Activated T-helper 1 cell treated with anti-CD3 and anti-CD28 coated beads, Interleukin-12 subunit alpha, Interleukin-12 subunit beta, Interleukin-2, Interleukin-4 antibody, amounts not matched to agents 30 ng/mL and 10 ng/mL and 1 ng/mL, durations not matched to agents 14 hours and 24 hours and 36 hours (primary cell): Measurements from ENCODE around the gene CPB1. TPM values are rescaled to one million over a fixed set of nuclear protein-coding genes. Genes with fewer than 3 reads are reported as not detected.
"Not testable (repeated sequence)": the region's sequence is repeated elsewhere in the genome, so short reads cannot be mapped to it uniquely, and the experiment has no call there.

Source experiments
- DNase-seq: peaks from one replicate; pipeline ENCODE4 v3.0.0; 2021; ENCODE audit warnings: low spot score
- H3K27ac Mint-ChIP-seq: one replicate; pipeline ENCODE4 v1.8.0; 2021; ENCODE audit warnings: mild to moderate bottlenecking, mixed read lengths
- H3K27me3 Mint-ChIP-seq: one replicate; pipeline ENCODE4 v1.8.0; 2022; ENCODE audit warnings: mild to moderate bottlenecking, moderate library complexity, mixed read lengths; ENCODE audit not compliant: insufficient read depth
- H3K36me3 Mint-ChIP-seq: one replicate; pipeline ENCODE4 v1.8.0; 2021; ENCODE audit warnings: low read depth, mixed read lengths
- H3K4me1 Mint-ChIP-seq: one replicate; pipeline ENCODE4 v1.8.0; 2021; ENCODE audit warnings: low read depth, mixed read lengths
- H3K4me3 Mint-ChIP-seq: one replicate; pipeline ENCODE4 v1.8.0; 2021; ENCODE audit warnings: mild to moderate bottlenecking, moderate library complexity, mixed read lengths
- H3K9me3 Mint-ChIP-seq: one replicate; pipeline ENCODE4 v1.8.0; 2021; ENCODE audit warnings: mixed read lengths
- intact Hi-C: fragments of 100-400 bp; cut with micrococcal nuclease; formaldehyde crosslinking; loops from one replicate; pipeline ENCODE4 v1.15.1; 2024
- total RNA-seq: library from RNA; stranded (reverse); gene quantifications from 2 replicates; pipeline ENCODE4 v1.2.3, GENCODE V29; 2022

CPB1 gene
- total RNA-seq: not detected in 2 replicates

GRCh38 chr3:148827585-148827984 lies at the start of gene CPB1:
Gene CPB1, plus strand, starts transcription at chr3:148827811. Its CDS starts 13 bp downstream, at chr3:148827824.
- no peaks in the 10 kb centered on the region for H3K4me1 Mint-ChIP-seq
- H3K9me3 Mint-ChIP-seq: no peaks in the 10 kb centered on the region
- no peak within 1 kb of the TSS for H3K27ac Mint-ChIP-seq
- no peaks in the 10 kb centered on the region for H3K36me3 Mint-ChIP-seq
- no peak within 1 kb of the TSS for H3K4me3 Mint-ChIP-seq
- H3K27me3 Mint-ChIP-seq: peaks cover 10% of the 10 kb centered on the region
- intact Hi-C loops: no loop called here
- no peak for DNase-seq

DNA sequence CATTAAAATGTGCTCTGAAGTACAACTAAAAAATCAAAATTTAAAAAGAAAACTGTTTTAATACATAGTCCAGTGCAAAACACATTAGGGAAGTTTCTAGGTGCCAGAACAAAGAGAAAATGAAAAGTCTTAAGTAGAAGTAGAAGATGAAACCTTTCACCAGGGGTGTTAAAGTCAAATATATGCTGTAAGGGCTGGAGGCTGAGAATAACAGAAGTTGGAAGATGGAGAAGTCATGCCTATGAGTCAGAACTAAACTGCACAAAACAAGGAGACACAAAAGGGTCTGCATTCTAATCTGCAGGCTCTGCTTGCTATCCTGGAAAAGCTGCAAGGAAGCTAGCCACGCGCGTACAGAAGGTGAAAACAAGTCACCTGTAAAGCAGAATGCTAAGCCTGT lies 48.7 kb upstream of the CPB1 start:
- no peaks in the 10 kb centered on the region for H3K27me3 Mint-ChIP-seq
- H3K27ac Mint-ChIP-seq: no peak overlapping the region
- H3K9me3 Mint-ChIP-seq: no peaks in the 10 kb centered on the region
- intact Hi-C loops: no loop called here
- H3K4me1 Mint-ChIP-seq: no peaks in the 10 kb centered on the region
- H3K36me3 Mint-ChIP-seq: no peaks in the 10 kb centered on the region
- no peak overlapping the region for H3K4me3 Mint-ChIP-seq
- DNase-seq: no peak

DNA sequence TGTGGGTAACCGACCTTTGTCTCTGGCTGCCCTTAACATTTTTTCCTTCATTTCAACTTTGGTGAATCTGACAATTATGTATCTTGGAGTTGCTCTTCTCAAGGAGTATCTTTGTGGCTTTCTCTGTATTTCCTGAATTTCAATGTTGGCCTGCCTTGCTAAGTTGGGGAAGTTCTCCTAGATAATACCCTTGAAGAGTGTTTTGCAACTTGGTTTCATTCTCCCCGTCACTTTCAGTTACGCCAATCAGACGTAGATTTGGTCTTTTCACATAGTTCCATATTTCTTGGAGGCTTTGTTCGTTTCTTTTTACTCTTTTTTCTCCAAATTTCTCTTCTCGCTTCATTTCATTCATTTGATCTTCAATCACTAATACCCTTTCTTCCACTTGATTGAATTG lies 42.6 kb upstream of the CPB1 start:
- H3K36me3 Mint-ChIP-seq, H3K9me3 Mint-ChIP-seq, H3K27ac Mint-ChIP-seq, H3K4me3 Mint-ChIP-seq, intact Hi-C loops, H3K27me3 Mint-ChIP-seq, DNase-seq, H3K4me1 Mint-ChIP-seq: not testable (repeated sequence)

- H3K27me3 Mint-ChIP-seq, H3K9me3 Mint-ChIP-seq, H3K4me3 Mint-ChIP-seq, DNase-seq, H3K36me3 Mint-ChIP-seq, H3K27ac Mint-ChIP-seq, H3K4me1 Mint-ChIP-seq, intact Hi-C loops: not testable (repeated sequence)
Measured at GRCh38 chr3:148786159-148786558, 41.5 kb upstream of the CPB1 start.

DNA sequence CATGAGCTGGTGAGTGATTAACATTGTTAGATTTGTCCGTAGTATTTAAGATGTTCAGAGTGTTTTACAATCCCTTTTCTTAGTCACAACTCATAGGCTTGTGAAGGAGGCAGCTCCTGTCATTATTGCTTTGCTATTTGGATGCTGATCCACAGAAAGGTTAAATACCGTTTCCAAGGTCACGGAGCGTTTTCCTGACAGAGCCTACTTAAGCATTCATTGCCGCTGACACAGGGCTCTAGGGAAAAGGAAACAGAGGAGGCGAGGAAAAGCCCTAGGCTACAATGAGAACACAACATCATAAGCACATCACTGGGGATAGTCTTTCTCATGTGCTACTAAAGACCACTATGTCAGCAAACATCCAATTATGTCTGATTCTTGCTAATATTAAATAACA lies 38.5 kb upstream of the CPB1 start:
- intact Hi-C loops: no loop called here
- Mint-ChIP-seq H3K36me3 (no peaks in the 10 kb centered on the region), H3K9me3 (no peaks in the 10 kb centered on the region), H3K4me3 (no peak overlapping the region), H3K4me1 (no peaks in the 10 kb centered on the region), H3K27ac (no peak overlapping the region), H3K27me3 (peaks cover 2% of the 10 kb centered on the region)
- DNase-seq: no peak

DNA sequence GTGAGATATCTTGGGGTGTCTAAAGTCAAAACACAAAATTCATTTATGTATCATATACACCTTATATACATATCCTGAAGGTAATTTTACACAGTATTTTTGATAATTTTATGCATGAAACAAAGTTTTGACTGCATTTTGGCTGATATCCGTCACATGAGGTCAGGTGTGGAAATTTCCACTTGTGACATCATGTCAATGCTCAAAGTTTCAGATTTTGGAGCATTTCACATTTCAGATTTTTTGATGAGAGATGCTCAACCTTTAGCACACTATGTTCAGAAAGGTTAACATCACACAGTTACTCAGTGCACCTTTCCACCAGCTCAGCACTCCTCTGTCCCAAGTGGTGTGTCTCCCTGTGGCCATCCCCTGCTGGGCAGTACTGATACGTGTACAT lies 37.7 kb upstream of the CPB1 start:
- no peaks in the 10 kb centered on the region for H3K4me1 Mint-ChIP-seq
- intact Hi-C loops: no loop called here
- no peaks in the 10 kb centered on the region for H3K9me3 Mint-ChIP-seq
- H3K4me3 Mint-ChIP-seq: no peak overlapping the region
- H3K27ac Mint-ChIP-seq: no peak overlapping the region
- H3K36me3 Mint-ChIP-seq: no peaks in the 10 kb centered on the region
- H3K27me3 Mint-ChIP-seq: peaks cover 2% of the 10 kb centered on the region
- DNase-seq: no peak

- H3K36me3 Mint-ChIP-seq: no peaks in the 10 kb centered on the region
- H3K27me3 Mint-ChIP-seq: peaks cover 2% of the 10 kb centered on the region
- no peak overlapping the region for H3K27ac Mint-ChIP-seq
- H3K4me1 Mint-ChIP-seq: no peaks in the 10 kb centered on the region
- intact Hi-C loops: no loop called here
- no peaks in the 10 kb centered on the region for H3K9me3 Mint-ChIP-seq
- no peak overlapping the region for H3K4me3 Mint-ChIP-seq
- DNase-seq: no peak
Measured at GRCh38 chr3:148790370-148790769, 37.2 kb upstream of the CPB1 start.

DNA sequence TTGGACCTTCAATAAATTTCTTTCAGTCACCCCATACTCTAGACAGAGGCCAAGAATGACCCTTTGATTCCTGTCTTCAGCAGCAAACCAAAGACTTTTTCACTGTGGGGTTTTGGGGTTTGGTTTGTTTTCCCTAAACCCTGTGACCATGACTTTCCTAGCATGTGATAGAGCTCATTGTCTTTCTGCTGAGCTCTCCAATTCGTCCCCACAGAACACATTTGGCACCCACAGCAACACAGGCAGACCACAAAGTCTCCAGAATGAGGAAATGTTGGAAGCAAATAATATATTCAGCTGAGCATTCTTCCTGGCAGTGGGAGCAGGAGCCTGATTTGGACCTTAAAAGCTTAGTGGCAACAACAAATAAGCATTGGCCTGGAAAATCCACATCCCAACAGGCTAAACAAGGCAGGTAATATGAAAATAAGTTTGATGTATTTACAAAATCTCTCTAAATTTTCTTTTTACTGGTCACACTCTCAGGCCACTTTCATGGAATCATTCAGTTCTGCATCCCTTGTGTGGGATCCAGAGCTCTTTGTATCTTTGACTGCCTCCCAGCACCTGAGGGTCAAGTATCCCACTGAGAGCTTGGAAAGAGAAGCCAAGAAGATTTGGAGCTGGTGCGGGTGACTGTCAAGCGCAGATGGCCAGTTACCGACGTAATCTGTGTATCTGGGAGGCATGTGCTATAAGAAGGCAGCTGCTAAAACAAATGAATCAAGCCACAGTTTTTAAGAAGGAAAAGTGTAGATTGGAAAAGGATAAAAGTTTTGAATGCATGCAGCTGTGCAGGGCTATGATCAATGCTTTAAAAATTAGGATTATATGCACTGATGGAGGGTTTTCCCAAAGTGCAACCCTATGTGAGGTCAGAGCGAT lies 36.5 kb upstream of the CPB1 start:
- no peaks in the 10 kb centered on the region for H3K9me3 Mint-ChIP-seq
- no peak for DNase-seq
- no peaks in the 10 kb centered on the region for H3K4me1 Mint-ChIP-seq
- no peaks in the 10 kb centered on the region for H3K36me3 Mint-ChIP-seq
- H3K4me3 Mint-ChIP-seq: no peak overlapping the region
- peaks cover 2% of the 10 kb centered on the region for H3K27me3 Mint-ChIP-seq
- intact Hi-C loops: no loop called here
- H3K27ac Mint-ChIP-seq: no peak overlapping the region

- no peaks in the 10 kb centered on the region for H3K4me1 Mint-ChIP-seq
- intact Hi-C loops: no loop called here
- H3K27ac Mint-ChIP-seq: no peak overlapping the region
- H3K4me3 Mint-ChIP-seq: no peak overlapping the region
- H3K27me3 Mint-ChIP-seq: peaks cover 2% of the 10 kb centered on the region
- no peak for DNase-seq
- no peaks in the 10 kb centered on the region for H3K36me3 Mint-ChIP-seq
- H3K9me3 Mint-ChIP-seq: no peaks in the 10 kb centered on the region
Measured at GRCh38 chr3:148791920-148792319, 35.7 kb upstream of the CPB1 start.

GRCh38 chr3:148792516-148792915 lies 35.1 kb upstream of the CPB1 start:
- H3K4me1 Mint-ChIP-seq: no peaks in the 10 kb centered on the region
- no peak for DNase-seq
- H3K36me3 Mint-ChIP-seq: no peaks in the 10 kb centered on the region
- peaks cover 4% of the 10 kb centered on the region for H3K27me3 Mint-ChIP-seq
- H3K4me3 Mint-ChIP-seq: no peak overlapping the region
- no peak overlapping the region for H3K27ac Mint-ChIP-seq
- intact Hi-C loops: no loop called here
- H3K9me3 Mint-ChIP-seq: no peaks in the 10 kb centered on the region

GRCh38 chr3:148796799-148797198 lies 30.8 kb upstream of the CPB1 start:
- H3K4me3 Mint-ChIP-seq: no peak overlapping the region
- H3K27ac Mint-ChIP-seq: no peak overlapping the region
- intact Hi-C loops: no loop called here
- no peaks in the 10 kb centered on the region for H3K9me3 Mint-ChIP-seq
- H3K27me3 Mint-ChIP-seq: peaks cover 2% of the 10 kb centered on the region
- DNase-seq: no peak
- no peaks in the 10 kb centered on the region for H3K4me1 Mint-ChIP-seq
- no peaks in the 10 kb centered on the region for H3K36me3 Mint-ChIP-seq

GRCh38 chr3:148797795-148798194 lies 29.8 kb upstream of the CPB1 start:
- Mint-ChIP-seq H3K27me3 (peaks cover 2% of the 10 kb centered on the region), H3K27ac (no peak overlapping the region), H3K4me1 (no peaks in the 10 kb centered on the region), H3K36me3 (no peaks in the 10 kb centered on the region), H3K4me3 (no peak overlapping the region), H3K9me3 (no peaks in the 10 kb centered on the region)
- DNase-seq: no peak
- intact Hi-C loops: no loop called here

DNA sequence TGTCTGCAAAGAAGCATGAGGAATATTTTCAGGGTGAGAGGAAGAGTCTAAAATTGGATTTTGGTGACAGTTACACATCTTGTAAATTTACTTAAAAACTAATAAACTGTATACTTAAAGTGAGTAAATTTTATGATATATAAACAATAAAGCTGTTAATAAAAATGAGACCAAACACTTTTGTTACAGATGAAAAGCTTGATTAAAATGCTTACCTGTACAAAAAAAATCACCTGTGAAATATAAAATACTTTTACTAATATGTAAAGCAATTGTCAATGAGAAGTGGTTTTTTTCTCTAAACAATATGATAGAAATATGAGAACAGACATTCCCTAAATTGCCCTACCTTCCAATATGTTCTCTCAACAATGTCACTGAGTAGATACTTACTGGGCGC lies 27.2 kb upstream of the CPB1 start:
- Mint-ChIP-seq H3K36me3 (no peaks in the 10 kb centered on the region), H3K27ac (no peak overlapping the region), H3K9me3 (no peaks in the 10 kb centered on the region), H3K4me3 (no peak overlapping the region), H3K27me3 (peaks cover 2% of the 10 kb centered on the region), H3K4me1 (no peaks in the 10 kb centered on the region)
- no peak for DNase-seq
- intact Hi-C loops: no loop called here

DNA sequence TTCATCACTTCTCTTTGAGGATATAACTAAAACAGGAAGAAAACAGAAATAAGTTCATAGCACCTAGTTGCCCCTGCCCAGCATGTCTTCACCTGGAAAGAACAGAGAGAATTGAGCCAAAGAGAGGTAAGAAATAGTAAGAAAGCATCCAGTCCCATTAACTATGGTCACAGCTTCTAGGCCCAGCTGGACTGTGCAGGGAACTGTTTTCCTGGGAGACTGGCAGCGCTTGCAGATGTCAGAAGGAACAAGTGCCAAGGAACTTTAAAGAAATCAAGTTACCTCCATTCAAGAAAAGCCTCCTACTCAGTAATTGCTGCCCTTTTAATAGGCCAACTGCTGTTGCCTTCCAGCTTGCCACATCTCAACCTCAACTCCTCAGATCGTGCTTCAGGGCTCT lies 17.8 kb upstream of the CPB1 start:
- Mint-ChIP-seq H3K27me3 (no peaks in the 10 kb centered on the region), H3K4me1 (no peaks in the 10 kb centered on the region), H3K36me3 (no peaks in the 10 kb centered on the region), H3K27ac (no peak overlapping the region), H3K9me3 (no peaks in the 10 kb centered on the region), H3K4me3 (no peak overlapping the region)
- intact Hi-C loops: no loop called here
- no peak for DNase-seq
